H1 (cell line): ENCODE measurements around the gene RAD52. TPM values are rescaled to one million over a fixed set of nuclear protein-coding genes. Genes with fewer than 3 reads are reported as not detected.

Source experiments
- ASH2L ChIP-seq: fragments of 200-600, 300-600 bp; sonication (generic); IDR thresholded peaks from one replicate; pipeline ENCODE4 v1.7.1; 2017; ENCODE audit warnings: low read length
- BACH1 ChIP-seq: IDR thresholded peaks from 2 replicates; pipeline ENCODE4 v1.6.1; 2012; ENCODE audit warnings: low read length, improper control_type of control experiment
- CBX8 ChIP-seq: fragments of 300-800, 300-1000 bp; sonication (generic); IDR thresholded peaks from 2 replicates; pipeline ENCODE4 v1.7.1; 2016; ENCODE audit warnings: low read depth, low read length, borderline replicate concordance
- CHD2 ChIP-seq: IDR thresholded peaks from 2 replicates; pipeline ENCODE4 v1.6.1; 2012; ENCODE audit warnings: low read length, improper control_type of control experiment
- CREB1 ChIP-seq: IDR thresholded peaks from 2 replicates; pipeline ENCODE4 v1.6.1; 2012; ENCODE audit warnings: inconsistent platforms
- FOSL1 ChIP-seq: IDR thresholded peaks from 2 replicates; pipeline ENCODE4 v1.6.1; 2011; ENCODE audit warnings: mild to moderate bottlenecking, low read depth, low read length, moderate library complexity; ENCODE audit not compliant: insufficient read depth
- HDAC2 ChIP-seq, 2 experiments: fragments of 300-600 bp in 1 of 2; sonication (generic) in 1 of 2; IDR thresholded peaks; 2 replicates each; pipeline ENCODE4 v1.6.1; 2011 to 2012; ENCODE audit warnings: low read depth in 2 of 2, low read length in 2 of 2, mild to moderate bottlenecking in 2 of 2, moderate library complexity in 2 of 2, borderline replicate concordance in 1 of 2, inconsistent platforms in 1 of 2
- HDAC6 ChIP-seq: IDR thresholded peaks from one replicate; pipeline ENCODE4 v1.7.1; 2012; ENCODE audit warnings: low read depth, mild to moderate bottlenecking, inconsistent platforms, low read length, moderate library complexity
- JUN ChIP-seq: IDR thresholded peaks from 2 replicates; pipeline ENCODE4 v1.6.1; 2011; ENCODE audit warnings: low read depth, mild to moderate bottlenecking, improper control_type of control experiment, low read length
- KDM1A ChIP-seq: fragments of 200-600, 300-600 bp; sonication (generic); IDR thresholded peaks from 2 replicates; pipeline ENCODE4 v1.7.1; 2016; ENCODE audit warnings: mild to moderate bottlenecking, low read length, borderline replicate concordance
- NANOG ChIP-seq: IDR thresholded peaks from 2 replicates; pipeline ENCODE4 v1.6.1; 2011; ENCODE audit warnings: low read length, low read depth, mild to moderate bottlenecking, inconsistent platforms; ENCODE audit not compliant: insufficient read depth, poor library complexity, severe bottlenecking
- POLR2AphosphoS5 ChIP-seq: IDR thresholded peaks from 2 replicates; pipeline ENCODE4 v1.6.1; 2011; ENCODE audit warnings: low read depth, low read length
- RAD21 ChIP-seq, 2 experiments: IDR thresholded peaks in 1 of 2; conservative IDR thresholded peaks in 1 of 2; 2 replicates each; pipeline ENCODE4 v1.6.1; 2011; ENCODE audit warnings: low read depth in 2 of 2, low read length in 2 of 2, improper control_type of control experiment in 1 of 2, inconsistent platforms in 1 of 2, mild to moderate bottlenecking in 1 of 2, moderate library complexity in 1 of 2
- RFX5 ChIP-seq: IDR thresholded peaks from 2 replicates; pipeline ENCODE4 v1.6.1; 2011; ENCODE audit warnings: low read depth, low read length, improper control_type of control experiment, borderline replicate concordance
- SIN3A ChIP-seq, 2 experiments: IDR thresholded peaks in 1 of 2; conservative IDR thresholded peaks in 1 of 2; 2 replicates each; pipeline ENCODE4 v1.6.1; 2011 to 2012; ENCODE audit warnings: low read length in 2 of 2, improper control_type of control experiment in 1 of 2, low read depth in 1 of 2, mild to moderate bottlenecking in 1 of 2
- TEAD4 ChIP-seq: IDR thresholded peaks from 2 replicates; pipeline ENCODE4 v1.6.1; 2012; ENCODE audit warnings: low read depth, low read length, inconsistent platforms, mixed read lengths
- polyA plus RNA-seq, 7 experiments: library from polyadenylated mRNA; depleted of rRNA in 3 of 7; stranded (reverse) in 5 of 7; unstranded in 2 of 7; fragments of >200 nt in 5 of 7; fragments of 200-250 nt in 2 of 7; gene quantifications; 1 replicate in 5 of 7; 2 replicates in 1 of 7; 4 replicates in 1 of 7; pipeline versions ENCODE4 v1.2.1 to v1.2.3, GENCODE V29; 2011 to 2013; ENCODE audit warnings: missing spikeins in 2 of 7, mixed read lengths in 2 of 7
- total RNA-seq: library from RNA; stranded (reverse); fragmentation: NEBNext Ultra II Directional; extraction: Animal tissue kit (Norgen Biotek cat#: 25700); gene quantifications from 2 replicates; pipeline ENCODE4 v1.2.1, GENCODE V29; 2021
- TF ChIP-seq, protein P1 (sequence below): IDR thresholded peaks from 2 replicates; pipeline ENCODE4 v1.6.1; 2011; ENCODE audit warnings: low read depth, mild to moderate bottlenecking, low read length; ENCODE audit not compliant: insufficient read depth
- TF ChIP-seq, protein P2 (sequence below): IDR thresholded peaks from 2 replicates; pipeline ENCODE4 v1.6.1; 2012; ENCODE audit warnings: inconsistent platforms
- TF ChIP-seq, protein P3 (sequence below), 3 experiments: IDR thresholded peaks; 1 replicate in 2 of 3; 2 replicates in 1 of 3; pipeline versions ENCODE4 v1.5.1 to v1.6.1; 2011; ENCODE audit warnings: low read length in 3 of 3, mild to moderate bottlenecking in 3 of 3, inconsistent platforms in 2 of 3, low read depth in 1 of 3, moderate library complexity in 1 of 3; ENCODE audit not compliant: insufficient read depth in 1 of 3; ENCODE audit errors: control extremely low read depth in 1 of 3

The RAD52 gene
- total and polyA plus RNA-seq, 2 of the 8 experiments (the other 6 are each of a cell fraction or from before 2014, with no cell fraction given): 12.5 to 14.3 TPM

GRCh38 chr12:991350-992333 is 42.1 kb upstream of the RAD52 start (continued):
- TF ChIP-seq, protein P1, sequence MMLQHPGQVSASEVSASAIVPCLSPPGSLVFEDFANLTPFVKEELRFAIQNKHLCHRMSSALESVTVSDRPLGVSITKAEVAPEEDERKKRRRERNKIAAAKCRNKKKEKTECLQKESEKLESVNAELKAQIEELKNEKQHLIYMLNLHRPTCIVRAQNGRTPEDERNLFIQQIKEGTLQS: no peak
- 0 out of 4 replicates have a peak, but pooled peaks of 1 of the 2 experiments have one; percentile 47 for TF ChIP-seq SIN3A (conservative IDR thresholded peaks at IDR 0.05 in 1 of 2, IDR thresholded peaks at IDR 0.05 in 1 of 2; ENCODE audit: low read depth in 1 of 2, low read length in 2 of 2)
- TF ChIP-seq HDAC6: no peak
- peak; percentile 25 for TF ChIP-seq ASH2L
- no peak for TF ChIP-seq HDAC2 (IDR thresholded peaks at IDR 0.05; ENCODE audit: borderline replicate concordance in 1 of 2, low read depth in 2 of 2, low read length in 2 of 2)
- TF ChIP-seq RAD21 (IDR thresholded peaks at IDR 0.05 in 1 of 2, conservative IDR thresholded peaks at IDR 0.05 in 1 of 2; ENCODE audit: low read depth in 2 of 2, low read length in 2 of 2): no peak
- TF ChIP-seq, protein P2, sequence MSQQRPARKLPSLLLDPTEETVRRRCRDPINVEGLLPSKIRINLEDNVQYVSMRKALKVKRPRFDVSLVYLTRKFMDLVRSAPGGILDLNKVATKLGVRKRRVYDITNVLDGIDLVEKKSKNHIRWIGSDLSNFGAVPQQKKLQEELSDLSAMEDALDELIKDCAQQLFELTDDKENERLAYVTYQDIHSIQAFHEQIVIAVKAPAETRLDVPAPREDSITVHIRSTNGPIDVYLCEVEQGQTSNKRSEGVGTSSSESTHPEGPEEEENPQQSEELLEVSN: no peak
- TF ChIP-seq BACH1: no peak
- TF ChIP-seq POLR2AphosphoS5: no peak
- no peak for TF ChIP-seq KDM1A
- TF ChIP-seq FOSL1: no peak
- no peak for TF ChIP-seq CHD2
- no peak for TF ChIP-seq RFX5
- no peak for TF ChIP-seq TEAD4
- TF ChIP-seq CBX8: no peak
- TF ChIP-seq JUN: no peak
- TF ChIP-seq NANOG: no peak
- TF ChIP-seq, protein P3, sequence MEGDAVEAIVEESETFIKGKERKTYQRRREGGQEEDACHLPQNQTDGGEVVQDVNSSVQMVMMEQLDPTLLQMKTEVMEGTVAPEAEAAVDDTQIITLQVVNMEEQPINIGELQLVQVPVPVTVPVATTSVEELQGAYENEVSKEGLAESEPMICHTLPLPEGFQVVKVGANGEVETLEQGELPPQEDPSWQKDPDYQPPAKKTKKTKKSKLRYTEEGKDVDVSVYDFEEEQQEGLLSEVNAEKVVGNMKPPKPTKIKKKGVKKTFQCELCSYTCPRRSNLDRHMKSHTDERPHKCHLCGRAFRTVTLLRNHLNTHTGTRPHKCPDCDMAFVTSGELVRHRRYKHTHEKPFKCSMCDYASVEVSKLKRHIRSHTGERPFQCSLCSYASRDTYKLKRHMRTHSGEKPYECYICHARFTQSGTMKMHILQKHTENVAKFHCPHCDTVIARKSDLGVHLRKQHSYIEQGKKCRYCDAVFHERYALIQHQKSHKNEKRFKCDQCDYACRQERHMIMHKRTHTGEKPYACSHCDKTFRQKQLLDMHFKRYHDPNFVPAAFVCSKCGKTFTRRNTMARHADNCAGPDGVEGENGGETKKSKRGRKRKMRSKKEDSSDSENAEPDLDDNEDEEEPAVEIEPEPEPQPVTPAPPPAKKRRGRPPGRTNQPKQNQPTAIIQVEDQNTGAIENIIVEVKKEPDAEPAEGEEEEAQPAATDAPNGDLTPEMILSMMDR (IDR thresholded peaks at IDR 0.05; ENCODE audit: control extremely low read depth in 1 of 3, insufficient read depth in 1 of 3, low read depth in 1 of 3, low read length in 3 of 3): no peak
- no peak for TF ChIP-seq CREB1
